ENCODE results near the gene CRTAC1. TPM values are rescaled to one million over a fixed set of nuclear protein-coding genes. Genes with fewer than 3 reads are reported as not detected.

The CRTAC1 gene
- total RNA-seq, 1 donor from 2014 or later = 2.3 TPM

DNA sequence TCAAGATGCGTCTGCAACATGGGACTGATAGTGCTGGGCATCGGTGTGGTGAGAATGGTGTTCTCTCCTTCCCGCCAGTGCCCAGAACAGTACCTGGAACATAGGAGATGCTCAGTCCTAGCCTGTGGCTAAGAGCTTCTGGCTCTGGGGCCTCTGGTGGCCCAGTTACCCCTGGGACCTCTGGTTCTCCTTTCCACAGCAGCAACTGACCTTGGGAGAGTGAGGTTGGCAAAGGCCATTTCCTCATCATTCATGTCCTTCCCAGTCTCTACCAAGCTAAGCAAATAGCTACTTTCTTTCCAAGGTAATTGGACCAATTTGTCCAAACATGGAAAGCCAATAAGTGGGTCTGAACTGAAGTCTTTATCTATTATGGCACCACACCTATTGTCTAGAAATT lies 192.3 kb downstream of the CRTAC1 start:
- no peak for TF ChIP-seq CTCF (IDR thresholded peaks at IDR 0.05; ENCODE audit: borderline replicate concordance)
- Histone ChIP-seq H3K4me1 (peaks cover 12% of the 10 kb centered on the region), H3K27ac (replicated peaks) (no peak overlapping the region), H3K36me3 (no peaks in the 10 kb centered on the region), H3K4me3 (no peak overlapping the region), H3K9me3 (replicated peaks) (no peaks in the 10 kb centered on the region), H3K27me3 (ENCODE audit: low read depth) (peaks cover 40% of the 10 kb centered on the region)
- no peak for DNase-seq
- intact Hi-C loops (cut with micrococcal nuclease) = no loop called here

DNA sequence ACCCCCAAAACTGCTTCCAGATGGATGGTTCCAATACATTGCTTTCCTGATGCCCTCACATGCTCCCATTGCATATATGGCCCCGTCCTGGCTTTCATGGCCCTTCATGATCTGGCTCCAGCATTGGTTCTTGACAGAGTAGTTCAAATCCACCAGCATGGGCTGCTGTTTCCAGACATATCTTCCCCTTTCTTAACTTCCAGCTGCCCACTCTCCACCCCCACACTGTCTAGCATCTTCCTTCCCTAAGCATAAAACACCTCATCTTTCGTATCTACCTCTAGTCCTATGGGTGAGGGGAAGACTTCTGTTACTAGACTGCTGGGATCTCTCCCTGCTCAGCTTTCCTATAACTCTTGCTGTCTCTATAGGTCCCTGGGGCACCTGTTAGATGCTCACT lies 194.0 kb downstream of the CRTAC1 start:
- no peaks in the 10 kb centered on the region for H3K36me3 ChIP-seq
- H3K27ac ChIP-seq (replicated peaks) = no peak overlapping the region
- intact Hi-C loops (cut with micrococcal nuclease) = no loop called here
- peaks cover 12% of the 10 kb centered on the region for H3K4me1 ChIP-seq
- no peak for TF ChIP-seq CTCF (IDR thresholded peaks at IDR 0.05; ENCODE audit: borderline replicate concordance)
- peaks cover 55% of the 10 kb centered on the region for H3K27me3 ChIP-seq (ENCODE audit: low read depth)
- DNase-seq = no peak
- no peaks in the 10 kb centered on the region for H3K9me3 ChIP-seq (replicated peaks)
- H3K4me3 ChIP-seq = no peak overlapping the region

DNA sequence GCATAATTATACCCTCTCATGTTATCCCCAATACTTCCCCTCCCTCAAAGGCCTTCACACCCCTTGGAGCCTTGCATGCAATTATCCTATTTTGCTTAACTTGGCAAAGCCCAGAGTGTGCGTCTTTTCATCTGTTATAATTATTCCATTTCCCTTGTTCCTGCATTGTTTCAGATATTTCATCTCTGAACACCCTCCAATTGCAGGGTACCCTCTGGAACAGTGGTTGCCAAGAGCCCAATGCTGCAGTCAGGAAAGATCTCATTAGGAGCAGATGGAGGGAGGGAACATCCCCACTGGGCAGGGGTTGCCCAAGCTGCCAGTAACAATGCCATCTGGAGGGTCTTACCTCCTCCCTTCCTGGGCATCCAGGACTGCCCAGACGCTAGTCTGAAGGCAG lies 199.2 kb downstream of the CRTAC1 start:
- intact Hi-C loops (cut with micrococcal nuclease) = no loop called here
- no peak for TF ChIP-seq CTCF (IDR thresholded peaks at IDR 0.05; ENCODE audit: borderline replicate concordance)
- no peak overlapping the region for H3K27ac ChIP-seq (replicated peaks)
- H3K9me3 ChIP-seq (replicated peaks) = no peaks in the 10 kb centered on the region
- no peaks in the 10 kb centered on the region for H3K36me3 ChIP-seq
- DNase-seq = no peak
- H3K27me3 ChIP-seq (ENCODE audit: low read depth) = peaks cover 59% of the 10 kb centered on the region
- no peak overlapping the region for H3K4me3 ChIP-seq
- no peaks in the 10 kb centered on the region for H3K4me1 ChIP-seq

- Histone ChIP-seq H3K36me3 (no peaks in the 10 kb centered on the region), H3K27ac (replicated peaks) (no peak overlapping the region), H3K4me1 (no peaks in the 10 kb centered on the region), H3K4me3 (no peak overlapping the region), H3K9me3 (replicated peaks) (no peaks in the 10 kb centered on the region), H3K27me3 (ENCODE audit: low read depth) (peaks cover 52% of the 10 kb centered on the region)
- no peak for DNase-seq
- no peak for TF ChIP-seq CTCF (IDR thresholded peaks at IDR 0.05; ENCODE audit: borderline replicate concordance)
- intact Hi-C loops (cut with micrococcal nuclease) = no loop called here
These were observed 200.4 kb downstream of the CRTAC1 start for GRCh38 chr10:97830064-97830463.

- Histone ChIP-seq H3K36me3 (no peaks in the 10 kb centered on the region), H3K27me3 (ENCODE audit: low read depth) (peaks cover 56% of the 10 kb centered on the region), H3K4me3 (no peak overlapping the region), H3K9me3 (replicated peaks) (no peaks in the 10 kb centered on the region), H3K4me1 (no peaks in the 10 kb centered on the region), H3K27ac (replicated peaks) (no peak overlapping the region)
- intact Hi-C loops (cut with micrococcal nuclease) = no loop called here
- TF ChIP-seq CTCF (IDR thresholded peaks at IDR 0.05; ENCODE audit: borderline replicate concordance) = no peak
- no peak for DNase-seq
These were observed 201.7 kb downstream of the CRTAC1 start for GRCh38 chr10:97828721-97829120.
